ENCODE measurements around the gene NEK3.
"Not testable (repeated sequence)": the region's sequence is repeated elsewhere in the genome, so short reads cannot be mapped to it uniquely, and the experiment has no call there.

NEK3 gene

GRCh38 chr13:52170828-52171391 is 11.5 kb upstream of the NEK3 start:
- not testable (repeated sequence) for DNase-seq (ENCODE audit: low read depth)

DNA sequence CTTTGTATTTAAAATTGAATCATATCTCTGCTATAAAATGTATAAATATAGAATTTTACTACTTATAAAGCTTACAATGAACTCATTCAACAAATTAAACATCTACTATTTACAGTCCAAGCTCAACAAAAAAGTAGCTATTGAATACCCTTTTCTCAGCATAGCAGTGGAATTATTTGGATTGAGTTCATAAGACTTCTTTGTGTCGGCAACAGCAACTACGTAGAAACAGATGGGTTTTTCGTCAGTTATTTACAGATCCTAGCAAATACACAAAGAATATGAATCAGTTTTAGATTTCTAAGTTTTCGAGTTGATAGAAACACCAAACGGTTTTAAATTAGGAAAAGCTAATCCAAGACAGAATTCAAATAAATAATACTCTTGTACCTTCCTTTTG is 10.4 kb upstream of the NEK3 start:
- no peak for DNase-seq (ENCODE audit: low read depth)

- no peak for DNase-seq (ENCODE audit: low read depth)
Measured at GRCh38 chr13:52165411-52165810, 6.0 kb upstream of the NEK3 start.

GRCh38 chr13:52164989-52165388 is 5.6 kb upstream of the NEK3 start:
- no peak for DNase-seq (ENCODE audit: low read depth)

- DNase-seq (ENCODE audit: low read depth) = not testable (repeated sequence)
Measured at GRCh38 chr13:52163878-52164277, 4.5 kb upstream of the NEK3 start.

- no peak for DNase-seq (ENCODE audit: low read depth)
Measured at GRCh38 chr13:52162279-52163101, 3.1 kb upstream of the NEK3 start.

DNA sequence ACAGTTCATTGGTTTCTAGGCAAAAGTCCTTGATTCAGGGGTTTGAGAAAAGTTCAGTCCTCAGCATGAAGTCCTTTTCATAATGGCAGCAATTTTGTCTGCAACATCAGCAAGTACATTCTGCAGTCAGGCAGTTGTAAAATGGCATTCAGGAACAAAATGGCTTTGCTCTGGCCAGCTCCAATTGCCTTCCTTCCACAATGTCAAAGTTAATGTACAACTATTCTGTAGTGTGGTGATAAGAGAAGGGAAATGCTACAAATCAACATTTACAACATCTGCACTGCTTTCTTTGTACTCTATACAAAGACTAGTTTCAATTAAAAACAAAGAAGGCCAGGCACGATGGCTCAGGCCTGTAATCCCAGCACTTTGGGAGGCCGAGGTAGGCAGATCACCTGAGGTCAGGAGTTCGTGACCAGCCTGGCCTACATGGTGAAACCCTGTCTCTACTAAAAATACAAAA is 1.8 kb upstream of the NEK3 start:
- DNase-seq (ENCODE audit: low read depth) = no peak

- no peak for DNase-seq (ENCODE audit: low read depth)
Measured at GRCh38 chr13:52160506-52160905, 1.1 kb upstream of the NEK3 start.

DNA sequence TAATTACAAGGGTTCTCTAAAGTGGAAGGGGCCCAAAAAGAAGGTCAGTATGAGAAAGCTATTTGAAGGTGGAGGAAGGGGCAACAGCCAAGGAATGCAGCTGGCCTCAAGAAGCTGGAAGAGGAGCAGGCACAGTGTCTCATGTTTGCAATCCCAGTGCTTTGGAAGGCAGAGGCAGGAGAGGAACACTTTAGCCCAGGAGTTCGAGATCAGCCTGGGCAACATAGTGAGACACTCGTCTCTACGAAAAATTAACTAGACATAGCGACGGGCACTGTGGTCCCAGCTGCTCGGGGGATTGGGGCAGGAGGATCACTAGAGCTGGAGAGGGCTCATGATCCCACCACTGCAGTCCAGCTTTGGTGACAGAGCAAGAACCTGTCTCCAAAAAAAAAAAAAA is 656 bp upstream of the NEK3 start:
- no peak for DNase-seq (ENCODE audit: low read depth)

DNA sequence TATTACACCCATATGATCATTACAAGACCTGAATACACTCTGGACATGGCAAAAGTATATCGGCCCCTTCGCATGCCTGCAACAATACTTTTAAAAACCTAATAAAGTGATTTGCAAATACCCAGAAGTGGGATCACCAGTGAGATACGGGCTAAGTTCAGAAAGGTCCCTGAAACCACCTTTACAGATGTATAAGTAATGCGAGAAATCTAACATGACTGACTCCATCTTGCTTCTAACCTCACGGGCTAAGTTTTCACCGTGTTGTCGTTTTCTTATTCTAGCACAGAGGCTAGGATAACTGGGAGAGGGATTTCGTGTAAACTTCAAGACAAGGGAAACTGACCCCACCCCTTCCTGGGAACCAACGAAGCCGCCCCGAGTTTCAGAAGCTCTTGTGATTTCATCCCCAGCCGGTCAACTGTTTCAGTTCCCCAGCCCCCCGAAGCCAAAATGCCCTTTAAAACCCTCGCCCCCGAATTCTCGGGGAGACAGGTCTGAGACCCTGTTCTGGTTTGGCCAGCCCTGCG is 703 bp downstream of the NEK3 start:
- no peak for DNase-seq (ENCODE audit: low read depth)

- DNase-seq (ENCODE audit: low read depth) = no peak
Measured at GRCh38 chr13:52156724-52157261, 2.6 kb downstream of the NEK3 start.

GRCh38 chr13:52155177-52155576 is 4.2 kb downstream of the NEK3 start:
- no peak for DNase-seq (ENCODE audit: low read depth)

DNA sequence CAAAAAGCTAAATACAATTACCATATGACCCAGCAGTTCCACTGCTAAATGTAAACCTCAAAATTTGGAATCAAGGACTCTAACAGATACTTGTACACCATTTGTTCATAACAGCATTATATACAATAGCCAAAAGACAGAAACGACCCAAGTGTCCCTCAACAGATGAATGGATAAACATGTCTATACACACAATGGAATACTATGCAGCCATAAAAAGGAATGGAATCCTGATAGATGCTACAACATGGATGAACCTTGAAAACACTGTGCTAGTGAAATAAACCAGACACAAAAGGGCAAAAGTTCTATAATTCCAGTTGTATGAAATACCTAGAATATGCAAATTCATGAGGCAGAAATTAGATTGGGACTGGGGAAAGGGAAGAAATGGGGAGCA is 12.2 kb downstream of the NEK3 start:
- DNase-seq (ENCODE audit: low read depth) = no peak

- no peak for DNase-seq (ENCODE audit: low read depth)
Measured at GRCh38 chr13:52141299-52141698, 18.1 kb downstream of the NEK3 start.

DNA sequence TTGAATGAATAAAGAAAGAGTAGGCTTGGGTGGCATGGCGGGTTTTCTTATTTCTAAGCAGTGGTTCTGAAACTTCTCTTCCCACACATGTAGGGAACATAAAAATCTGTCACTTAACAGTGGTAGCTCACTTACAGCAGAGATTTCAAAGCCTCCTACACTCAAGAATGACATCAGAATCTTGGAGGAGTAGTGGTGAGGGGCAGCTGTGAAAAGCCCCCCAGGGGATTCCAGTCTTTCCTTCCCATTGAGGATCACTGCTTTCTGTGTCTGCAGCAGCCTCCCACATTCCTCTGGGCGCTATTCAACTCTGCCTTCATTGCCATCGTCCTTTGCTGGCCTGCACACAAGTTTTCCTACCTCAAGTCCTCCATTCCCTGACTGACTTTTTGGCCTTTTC is 21.9 kb downstream of the NEK3 start:
- DNase-seq (ENCODE audit: low read depth) = no peak

DNA sequence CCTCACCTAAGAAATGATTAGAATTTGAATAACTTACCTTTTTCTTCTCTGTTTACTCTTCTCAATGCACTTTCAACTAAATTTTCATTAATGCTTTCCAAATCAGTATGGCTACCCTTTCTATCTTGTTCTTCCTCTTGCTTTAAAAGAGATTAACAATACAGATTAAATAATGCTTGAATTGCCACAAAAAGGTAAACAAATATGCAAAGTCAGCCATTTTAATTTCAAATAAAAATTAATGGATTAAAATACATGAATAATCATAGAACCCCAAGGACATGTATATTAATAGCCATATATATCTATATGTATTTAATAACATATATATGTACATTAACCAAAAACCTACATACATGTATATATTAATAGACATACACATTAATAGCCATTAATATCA is 22.6 kb downstream of the NEK3 start:
- DNase-seq (ENCODE audit: low read depth) = no peak

- no peak for DNase-seq (ENCODE audit: low read depth)
Measured at GRCh38 chr13:52130641-52131040, 28.8 kb downstream of the NEK3 start.

DNA sequence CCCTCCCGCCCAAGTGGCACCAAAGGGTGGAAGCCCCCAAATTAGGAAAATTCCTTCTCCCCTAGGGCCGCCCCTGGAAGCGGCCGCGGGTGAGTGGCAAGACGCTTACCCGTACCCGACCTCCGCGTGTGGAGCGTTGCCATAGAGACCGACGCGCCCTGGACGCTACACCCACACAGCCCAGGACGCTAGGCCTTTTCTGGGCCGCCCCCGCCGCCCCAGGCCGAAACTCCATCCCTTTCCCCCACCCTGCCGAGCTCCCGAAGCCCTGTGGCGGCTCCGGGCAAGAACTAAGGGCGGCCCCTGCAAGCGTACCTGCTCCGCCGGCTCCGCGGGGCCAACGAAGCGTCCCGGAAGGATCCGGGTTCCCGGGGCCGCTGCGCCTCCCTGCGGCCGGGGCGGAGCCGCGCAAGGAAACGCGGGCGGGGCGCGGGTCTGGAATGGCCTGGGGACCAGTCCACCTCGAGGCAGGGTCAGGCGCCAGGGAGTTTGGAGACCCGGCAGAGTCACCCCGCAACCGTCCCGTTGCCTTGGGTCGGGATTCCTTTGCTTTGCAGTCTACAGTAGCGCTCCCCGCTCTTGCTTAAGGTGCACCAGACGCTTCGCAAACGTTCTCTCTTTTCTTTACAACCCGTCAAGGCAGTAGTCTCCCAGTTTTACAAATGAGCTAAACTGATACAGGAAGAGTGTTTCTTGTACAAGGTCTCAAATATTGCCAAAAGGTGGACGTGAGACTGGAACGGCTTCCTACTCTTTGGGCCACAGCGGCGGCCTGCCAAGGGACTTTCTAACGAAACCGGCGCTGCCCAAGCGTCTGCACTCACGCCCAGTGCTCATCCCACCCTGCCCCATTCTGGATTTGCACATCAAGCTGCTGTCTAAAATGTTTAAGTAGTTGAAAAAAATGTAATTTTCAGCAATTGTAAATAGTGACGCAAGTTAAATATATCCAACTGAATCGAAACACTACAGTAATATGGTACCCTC is 30.4 kb downstream of the NEK3 start, which contains the start of gene NEK5:
Gene NEK5 (minus strand): TSS at position 360 of the 987 bp plus-strand sequence. CDS start 1,591 bp downstream, outside the sequence.
- peak; percentile 37 for DNase-seq (ENCODE audit: low read depth)

DNA sequence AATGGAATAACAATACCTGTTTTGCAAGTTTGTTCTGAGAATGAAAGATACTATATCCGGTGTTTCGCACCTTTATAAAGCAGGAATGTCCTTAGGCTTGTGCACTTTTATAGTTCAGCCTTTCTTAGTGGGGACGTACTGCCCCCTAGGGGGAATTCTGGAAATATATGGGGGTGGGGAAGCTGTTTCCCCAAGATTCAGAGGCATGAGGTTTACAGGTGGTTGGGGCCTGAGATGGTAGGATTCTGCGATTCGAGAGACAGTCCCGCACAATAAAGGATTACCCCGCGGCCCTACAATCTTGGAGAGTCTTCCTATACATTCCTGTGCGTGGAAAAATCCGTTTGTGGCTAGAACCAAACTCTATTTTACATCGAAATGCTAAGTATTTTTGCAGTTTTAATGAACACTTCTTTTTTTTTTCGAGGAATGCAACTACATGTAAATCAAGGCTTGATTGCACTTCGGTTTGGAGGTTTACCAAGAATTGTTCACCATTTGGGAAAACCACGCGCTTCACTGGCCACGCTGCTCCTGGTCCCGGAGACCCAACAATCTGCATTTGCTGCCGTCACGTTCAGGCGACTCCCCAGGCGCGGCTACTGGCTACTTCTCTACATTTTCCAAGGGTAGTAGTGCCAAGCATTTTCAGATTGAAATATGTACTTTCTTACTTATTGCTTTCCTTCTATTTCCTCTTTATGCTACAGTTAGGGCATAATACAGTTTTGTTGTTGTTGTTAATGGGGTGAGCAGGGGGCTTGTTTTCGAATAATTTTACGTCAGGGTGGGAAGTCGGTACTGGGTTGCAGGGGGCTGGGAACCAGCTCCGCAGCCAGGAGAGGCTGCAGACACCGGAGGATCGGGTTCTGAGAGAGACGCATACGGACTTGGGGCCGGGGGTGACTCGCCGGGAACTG is 31.4 kb downstream of the NEK3 start:
- DNase-seq (ENCODE audit: low read depth) = peak; percentile 23

GRCh38 chr13:52127378-52127777 is 32.0 kb downstream of the NEK3 start:
- DNase-seq (ENCODE audit: low read depth) = no peak

DNA sequence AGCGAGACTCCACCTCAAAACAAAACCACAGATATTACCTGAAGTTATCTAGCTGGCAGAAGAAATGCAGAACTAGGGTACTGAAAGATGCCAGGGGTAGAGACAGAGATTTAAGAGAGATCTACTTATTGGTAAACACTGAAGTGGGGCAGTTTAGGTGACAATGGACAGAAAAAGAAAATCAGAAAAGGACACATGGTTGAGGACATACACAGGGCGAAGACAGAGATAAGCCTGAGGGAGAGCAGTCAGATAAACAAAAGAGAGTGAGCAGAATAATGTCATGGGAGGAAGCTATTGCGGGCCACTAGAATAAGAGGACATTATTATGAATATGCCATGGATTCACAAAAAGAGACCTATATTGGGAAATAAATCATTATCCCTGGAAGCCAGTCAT is 33.9 kb downstream of the NEK3 start:
- no peak for DNase-seq (ENCODE audit: low read depth)
